ENCODE data around the gene ZNF808. TPM values are rescaled to one million over a fixed set of nuclear protein-coding genes. Genes with fewer than 3 reads are reported as not detected.
A peak's percentile ranks its signal among the peaks of the same experiment; 100 is the strongest.

Gene ZNF808
- total and polyA plus RNA-seq, 2 of the 13 experiments (the other 11 are each of a cell fraction or from before 2014, with no cell fraction given): 3.0 to 7.4 TPM

DNA sequence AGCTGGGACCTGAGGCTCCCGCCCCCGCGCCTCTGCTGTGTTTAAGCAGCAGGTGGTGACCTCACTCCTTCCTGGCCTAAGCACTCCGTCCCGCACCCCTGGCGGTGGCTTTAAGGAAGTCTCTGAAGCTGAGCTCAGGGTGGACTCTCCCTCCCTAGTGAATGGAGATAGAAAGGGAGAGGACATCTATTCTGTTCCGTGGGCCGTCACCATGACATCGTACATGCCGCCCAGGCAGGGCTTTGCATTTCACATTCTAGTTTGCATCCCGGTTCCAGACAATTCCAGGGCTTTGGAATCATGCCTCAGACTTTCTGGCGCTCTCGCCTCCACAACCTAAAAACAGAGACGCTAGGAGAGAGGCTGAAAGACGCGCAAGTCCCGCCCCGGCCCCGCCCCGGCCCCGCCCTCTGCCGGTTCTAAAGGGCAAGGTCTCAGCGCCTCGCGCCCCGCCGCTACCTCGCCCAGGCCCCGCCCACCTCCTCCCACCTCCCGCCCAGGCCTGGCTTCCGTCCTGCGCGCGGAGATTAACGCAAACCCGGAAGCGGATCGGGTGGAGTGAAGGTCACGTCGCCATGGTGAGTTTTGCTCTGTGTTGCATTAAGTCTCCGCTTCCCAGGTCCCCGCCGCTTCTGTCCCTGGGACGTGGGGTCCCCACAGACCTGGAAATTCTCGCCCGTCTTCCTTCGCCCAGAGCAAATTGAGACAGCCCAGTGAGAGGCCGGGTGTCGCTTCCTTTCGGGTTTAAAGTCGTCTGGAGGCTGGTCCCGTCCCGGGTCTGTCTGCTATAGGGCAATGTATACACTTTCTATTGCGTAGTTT lies at the start of gene ZNF808 (continued):
- TF ChIP-seq, protein P1, sequence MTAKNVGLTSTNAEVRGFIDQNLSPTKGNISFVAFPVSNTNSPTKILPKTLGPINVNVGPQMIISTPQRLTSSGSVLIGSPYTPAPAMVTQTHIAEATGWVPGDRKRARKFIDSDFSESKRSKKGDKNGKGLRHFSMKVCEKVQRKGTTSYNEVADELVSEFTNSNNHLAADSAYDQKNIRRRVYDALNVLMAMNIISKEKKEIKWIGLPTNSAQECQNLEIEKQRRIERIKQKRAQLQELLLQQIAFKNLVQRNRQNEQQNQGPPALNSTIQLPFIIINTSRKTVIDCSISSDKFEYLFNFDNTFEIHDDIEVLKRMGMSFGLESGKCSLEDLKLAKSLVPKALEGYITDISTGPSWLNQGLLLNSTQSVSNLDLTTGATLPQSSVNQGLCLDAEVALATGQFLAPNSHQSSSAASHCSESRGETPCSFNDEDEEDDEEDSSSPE (CRISPR knock-in tag; IDR thresholded peaks at IDR 0.05): peak; percentile 41
- TF ChIP-seq ZNF83 (CRISPR knock-in tag; IDR thresholded peaks at IDR 0.05; ENCODE audit: borderline replicate concordance) (no peak), ZNF30 (CRISPR knock-in tag; IDR thresholded peaks at IDR 0.05) (no peak), IRX3 (CRISPR knock-in tag; IDR thresholded peaks at IDR 0.05; ENCODE audit: borderline replicate concordance, low read depth) (no peak), SP2 (CRISPR knock-in tag; IDR thresholded peaks at IDR 0.05) (0 out of 2 replicates have a peak, but pooled peaks have one; percentile 21), ZNF891 (CRISPR knock-in tag; IDR thresholded peaks at IDR 0.05) (0 out of 2 replicates have a peak, but pooled peaks have one; percentile 53), HMG20B (CRISPR knock-in tag; conservative IDR thresholded peaks at IDR 0.05) (no peak), ATRX (CRISPR knock-in tag; IDR thresholded peaks at IDR 0.05; ENCODE audit: borderline replicate concordance) (no peak), CCDC6 (CRISPR knock-in tag; IDR thresholded peaks at IDR 0.05) (peak; percentile 33; the same call in 1 of the 2 replicates), CHD2 (IDR thresholded peaks at IDR 0.05; ENCODE audit: low read depth, low read length) (no peak), NFATC3 (CRISPR knock-in tag; IDR thresholded peaks at IDR 0.05) (no peak), ZKSCAN5 (CRISPR knock-in tag; IDR thresholded peaks at IDR 0.05) (no peak), FOXA1 (IDR thresholded peaks at IDR 0.05) (no peak), FOXA1 (CRISPR knock-in tag; IDR thresholded peaks at IDR 0.05) (no peak), THYN1 (CRISPR knock-in tag; IDR thresholded peaks at IDR 0.05; ENCODE audit: borderline replicate concordance, low read depth) (no peak), DR1 (CRISPR knock-in tag; IDR thresholded peaks at IDR 0.05) (no peak; the same call in 1 of the 2 replicates), ZSCAN12 (CRISPR knock-in tag; IDR thresholded peaks at IDR 0.05) (no peak)
- TF ChIP-seq, protein P2, sequence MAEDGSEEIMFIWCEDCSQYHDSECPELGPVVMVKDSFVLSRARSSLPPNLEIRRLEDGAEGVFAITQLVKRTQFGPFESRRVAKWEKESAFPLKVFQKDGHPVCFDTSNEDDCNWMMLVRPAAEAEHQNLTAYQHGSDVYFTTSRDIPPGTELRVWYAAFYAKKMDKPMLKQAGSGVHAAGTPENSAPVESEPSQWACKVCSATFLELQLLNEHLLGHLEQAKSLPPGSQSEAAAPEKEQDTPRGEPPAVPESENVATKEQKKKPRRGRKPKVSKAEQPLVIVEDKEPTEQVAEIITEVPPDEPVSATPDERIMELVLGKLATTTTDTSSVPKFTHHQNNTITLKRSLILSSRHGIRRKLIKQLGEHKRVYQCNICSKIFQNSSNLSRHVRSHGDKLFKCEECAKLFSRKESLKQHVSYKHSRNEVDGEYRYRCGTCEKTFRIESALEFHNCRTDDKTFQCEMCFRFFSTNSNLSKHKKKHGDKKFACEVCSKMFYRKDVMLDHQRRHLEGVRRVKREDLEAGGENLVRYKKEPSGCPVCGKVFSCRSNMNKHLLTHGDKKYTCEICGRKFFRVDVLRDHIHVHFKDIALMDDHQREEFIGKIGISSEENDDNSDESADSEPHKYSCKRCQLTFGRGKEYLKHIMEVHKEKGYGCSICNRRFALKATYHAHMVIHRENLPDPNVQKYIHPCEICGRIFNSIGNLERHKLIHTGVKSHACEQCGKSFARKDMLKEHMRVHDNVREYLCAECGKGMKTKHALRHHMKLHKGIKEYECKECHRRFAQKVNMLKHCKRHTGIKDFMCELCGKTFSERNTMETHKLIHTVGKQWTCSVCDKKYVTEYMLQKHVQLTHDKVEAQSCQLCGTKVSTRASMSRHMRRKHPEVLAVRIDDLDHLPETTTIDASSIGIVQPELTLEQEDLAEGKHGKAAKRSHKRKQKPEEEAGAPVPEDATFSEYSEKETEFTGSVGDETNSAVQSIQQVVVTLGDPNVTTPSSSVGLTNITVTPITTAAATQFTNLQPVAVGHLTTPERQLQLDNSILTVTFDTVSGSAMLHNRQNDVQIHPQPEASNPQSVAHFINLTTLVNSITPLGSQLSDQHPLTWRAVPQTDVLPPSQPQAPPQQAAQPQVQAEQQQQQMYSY (CRISPR knock-in tag; IDR thresholded peaks at IDR 0.05): 0 out of 2 replicates have a peak, but pooled peaks have one; percentile 59
- TF ChIP-seq, protein P3, sequence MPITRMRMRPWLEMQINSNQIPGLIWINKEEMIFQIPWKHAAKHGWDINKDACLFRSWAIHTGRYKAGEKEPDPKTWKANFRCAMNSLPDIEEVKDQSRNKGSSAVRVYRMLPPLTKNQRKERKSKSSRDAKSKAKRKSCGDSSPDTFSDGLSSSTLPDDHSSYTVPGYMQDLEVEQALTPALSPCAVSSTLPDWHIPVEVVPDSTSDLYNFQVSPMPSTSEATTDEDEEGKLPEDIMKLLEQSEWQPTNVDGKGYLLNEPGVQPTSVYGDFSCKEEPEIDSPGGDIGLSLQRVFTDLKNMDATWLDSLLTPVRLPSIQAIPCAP (CRISPR knock-in tag; IDR thresholded peaks at IDR 0.05; ENCODE audit: low read depth): no peak
- TF ChIP-seq, protein P4, sequence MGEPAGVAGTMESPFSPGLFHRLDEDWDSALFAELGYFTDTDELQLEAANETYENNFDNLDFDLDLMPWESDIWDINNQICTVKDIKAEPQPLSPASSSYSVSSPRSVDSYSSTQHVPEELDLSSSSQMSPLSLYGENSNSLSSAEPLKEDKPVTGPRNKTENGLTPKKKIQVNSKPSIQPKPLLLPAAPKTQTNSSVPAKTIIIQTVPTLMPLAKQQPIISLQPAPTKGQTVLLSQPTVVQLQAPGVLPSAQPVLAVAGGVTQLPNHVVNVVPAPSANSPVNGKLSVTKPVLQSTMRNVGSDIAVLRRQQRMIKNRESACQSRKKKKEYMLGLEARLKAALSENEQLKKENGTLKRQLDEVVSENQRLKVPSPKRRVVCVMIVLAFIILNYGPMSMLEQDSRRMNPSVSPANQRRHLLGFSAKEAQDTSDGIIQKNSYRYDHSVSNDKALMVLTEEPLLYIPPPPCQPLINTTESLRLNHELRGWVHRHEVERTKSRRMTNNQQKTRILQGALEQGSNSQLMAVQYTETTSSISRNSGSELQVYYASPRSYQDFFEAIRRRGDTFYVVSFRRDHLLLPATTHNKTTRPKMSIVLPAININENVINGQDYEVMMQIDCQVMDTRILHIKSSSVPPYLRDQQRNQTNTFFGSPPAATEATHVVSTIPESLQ (CRISPR knock-in tag; conservative IDR thresholded peaks at IDR 0.05): no peak
- TF ChIP-seq, protein P5, sequence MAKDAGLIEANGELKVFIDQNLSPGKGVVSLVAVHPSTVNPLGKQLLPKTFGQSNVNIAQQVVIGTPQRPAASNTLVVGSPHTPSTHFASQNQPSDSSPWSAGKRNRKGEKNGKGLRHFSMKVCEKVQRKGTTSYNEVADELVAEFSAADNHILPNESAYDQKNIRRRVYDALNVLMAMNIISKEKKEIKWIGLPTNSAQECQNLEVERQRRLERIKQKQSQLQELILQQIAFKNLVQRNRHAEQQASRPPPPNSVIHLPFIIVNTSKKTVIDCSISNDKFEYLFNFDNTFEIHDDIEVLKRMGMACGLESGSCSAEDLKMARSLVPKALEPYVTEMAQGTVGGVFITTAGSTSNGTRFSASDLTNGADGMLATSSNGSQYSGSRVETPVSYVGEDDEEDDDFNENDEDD (CRISPR knock-in tag; IDR thresholded peaks at IDR 0.05; ENCODE audit: borderline replicate concordance): peak; percentile 31; the same call in 1 of the 2 replicates
